ENCODE data around the gene AOAH.
A peak's percentile ranks its signal among the peaks of the same experiment; 100 is the strongest.
"Not testable (repeated sequence)": the region's sequence is repeated elsewhere in the genome, so short reads cannot be mapped to it uniquely, and the experiment has no call there.

The AOAH gene

DNA sequence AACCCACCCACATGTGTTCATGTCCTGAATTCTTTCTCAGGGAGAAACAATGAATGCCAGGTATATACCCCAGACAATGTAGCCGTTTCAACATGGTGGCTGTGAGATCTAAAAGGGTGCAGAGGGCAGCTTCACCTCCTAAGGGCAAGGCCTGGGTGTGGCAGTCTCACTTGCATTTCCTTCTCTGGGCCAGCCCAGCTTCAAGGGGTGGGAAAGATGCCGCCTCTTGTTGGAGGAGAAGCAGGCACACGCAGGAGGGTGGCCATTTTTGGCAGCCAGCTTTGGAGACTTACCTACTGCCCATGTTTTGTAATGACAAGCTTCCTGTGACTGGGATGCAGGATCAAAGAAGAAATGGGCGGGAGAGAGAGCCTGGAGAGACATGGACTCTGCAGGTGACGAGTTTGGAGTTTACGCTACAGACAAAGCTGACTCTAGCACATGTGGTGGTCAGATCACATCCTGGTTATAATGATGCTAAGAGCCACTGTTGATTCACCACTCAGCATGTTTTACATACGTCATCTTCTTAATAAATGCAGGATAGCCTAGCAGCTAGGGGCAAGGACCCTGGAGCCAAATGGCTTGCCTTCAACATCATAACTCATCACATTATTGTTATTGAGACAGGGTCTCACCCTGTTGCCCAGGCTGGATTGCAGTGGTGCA is 218.0 kb downstream of the AOAH start:
- TF ChIP-seq, protein P1, sequence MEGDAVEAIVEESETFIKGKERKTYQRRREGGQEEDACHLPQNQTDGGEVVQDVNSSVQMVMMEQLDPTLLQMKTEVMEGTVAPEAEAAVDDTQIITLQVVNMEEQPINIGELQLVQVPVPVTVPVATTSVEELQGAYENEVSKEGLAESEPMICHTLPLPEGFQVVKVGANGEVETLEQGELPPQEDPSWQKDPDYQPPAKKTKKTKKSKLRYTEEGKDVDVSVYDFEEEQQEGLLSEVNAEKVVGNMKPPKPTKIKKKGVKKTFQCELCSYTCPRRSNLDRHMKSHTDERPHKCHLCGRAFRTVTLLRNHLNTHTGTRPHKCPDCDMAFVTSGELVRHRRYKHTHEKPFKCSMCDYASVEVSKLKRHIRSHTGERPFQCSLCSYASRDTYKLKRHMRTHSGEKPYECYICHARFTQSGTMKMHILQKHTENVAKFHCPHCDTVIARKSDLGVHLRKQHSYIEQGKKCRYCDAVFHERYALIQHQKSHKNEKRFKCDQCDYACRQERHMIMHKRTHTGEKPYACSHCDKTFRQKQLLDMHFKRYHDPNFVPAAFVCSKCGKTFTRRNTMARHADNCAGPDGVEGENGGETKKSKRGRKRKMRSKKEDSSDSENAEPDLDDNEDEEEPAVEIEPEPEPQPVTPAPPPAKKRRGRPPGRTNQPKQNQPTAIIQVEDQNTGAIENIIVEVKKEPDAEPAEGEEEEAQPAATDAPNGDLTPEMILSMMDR (IDR thresholded peaks at IDR 0.05; ENCODE audit: low read depth, low read length): no peak
- H3K4me3 ChIP-seq (replicated peaks in 1 of 2; ENCODE audit: low read depth in 2 of 2, low read length in 2 of 2): no peak overlapping the region
- no peak for DNase-seq (ENCODE audit: low read depth in 2 of 2)

- DNase-seq (ENCODE audit: low read depth in 2 of 2); H3K4me3 ChIP-seq (replicated peaks in 1 of 2; ENCODE audit: low read depth in 2 of 2, low read length in 2 of 2): not testable (repeated sequence)
Measured at GRCh38 chr7:36504617-36505016, 219.7 kb downstream of the AOAH start.

GRCh38 chr7:36504216-36504615 is 220.1 kb downstream of the AOAH start:
- DNase-seq (ENCODE audit: low read depth in 2 of 2); H3K4me3 ChIP-seq (replicated peaks in 1 of 2; ENCODE audit: low read depth in 2 of 2, low read length in 2 of 2): not testable (repeated sequence)

DNA sequence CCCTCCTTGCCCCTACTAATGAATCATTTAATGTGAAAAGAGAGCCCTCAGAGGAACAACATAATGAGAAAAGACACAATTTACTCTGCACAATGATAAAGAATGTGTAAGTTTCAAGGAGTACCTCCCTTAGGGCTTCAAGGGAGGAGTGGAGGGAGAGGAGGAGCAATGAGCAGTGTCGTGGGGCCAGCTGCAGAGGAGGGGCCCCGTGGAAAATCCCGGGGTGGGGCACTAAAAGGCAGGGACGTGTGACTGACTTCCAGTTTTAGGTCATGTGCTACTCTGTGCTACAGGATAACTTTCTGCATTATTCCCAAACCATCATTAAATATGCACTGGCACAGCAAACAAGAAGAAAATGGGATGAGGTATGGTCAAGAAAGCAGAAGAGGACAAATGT is 226.5 kb downstream of the AOAH start:
- TF ChIP-seq, protein P1 (IDR thresholded peaks at IDR 0.05; ENCODE audit: low read depth, low read length): no peak

DNA sequence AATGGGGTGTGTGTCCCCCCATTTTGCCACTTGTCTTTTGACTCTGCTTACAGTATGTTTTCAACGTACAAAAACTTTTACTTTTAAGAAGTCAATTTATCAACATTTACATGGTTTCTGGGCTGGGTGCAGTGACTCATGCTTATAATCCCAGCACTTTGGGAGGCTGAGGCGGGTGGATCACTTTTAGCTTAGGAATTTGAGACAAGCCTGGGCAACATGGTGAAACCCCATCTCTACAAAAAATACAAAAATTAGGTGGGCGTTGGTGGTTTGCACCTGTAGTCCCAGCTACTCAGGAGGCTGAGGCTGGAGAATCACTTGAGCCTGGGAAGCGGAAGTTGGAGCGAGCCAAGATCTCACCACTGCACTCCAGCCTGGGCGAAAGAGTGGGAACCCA is 227.1 kb downstream of the AOAH start:
- DNase-seq (ENCODE audit: low read depth in 2 of 2); H3K4me3 ChIP-seq (replicated peaks in 1 of 2; ENCODE audit: low read depth in 2 of 2, low read length in 2 of 2): not testable (repeated sequence)

More for the DNA sequence above, 226.5 kb downstream of the AOAH start:
- H3K4me3 ChIP-seq (replicated peaks in 1 of 2; ENCODE audit: low read depth in 2 of 2, low read length in 2 of 2): no peak overlapping the region
- no peak for DNase-seq (ENCODE audit: low read depth in 2 of 2)

GRCh38 chr7:36496576-36496975 is 227.7 kb downstream of the AOAH start:
- TF ChIP-seq, protein P1 (IDR thresholded peaks at IDR 0.05; ENCODE audit: low read depth, low read length): no peak

GRCh38 chr7:36491317-36491716 is 233.0 kb downstream of the AOAH start:
- TF ChIP-seq, protein P1 (IDR thresholded peaks at IDR 0.05; ENCODE audit: low read depth, low read length): no peak
- H3K4me3 ChIP-seq (replicated peaks in 1 of 2; ENCODE audit: low read depth in 2 of 2, low read length in 2 of 2): no peak overlapping the region

More at GRCh38 chr7:36496576-36496975, 227.7 kb downstream of the AOAH start:
- no peak for DNase-seq (ENCODE audit: low read depth in 2 of 2)
- no peak overlapping the region for H3K4me3 ChIP-seq (replicated peaks in 1 of 2; ENCODE audit: low read depth in 2 of 2, low read length in 2 of 2)

DNA sequence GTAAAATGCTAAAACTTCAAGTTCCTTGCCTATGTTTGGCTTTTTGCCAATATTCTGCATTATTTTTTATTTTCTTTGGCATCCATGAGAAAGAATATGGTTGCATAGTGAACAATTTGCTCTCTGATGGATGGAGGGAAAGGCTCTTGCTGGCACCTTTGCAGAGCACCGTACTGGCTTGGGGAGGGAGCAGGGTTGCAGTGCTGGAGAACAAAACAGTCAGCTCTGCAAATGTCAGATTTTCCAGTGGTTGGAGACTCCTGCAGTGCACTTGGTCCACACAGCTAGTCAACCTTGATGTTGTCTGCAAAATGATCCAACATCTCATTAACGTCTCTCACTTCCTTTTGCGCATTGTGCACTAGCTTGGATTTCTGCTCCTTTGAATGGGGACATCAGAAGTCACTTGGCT is 233.9 kb downstream of the AOAH start:
- TF ChIP-seq, protein P1 (IDR thresholded peaks at IDR 0.05; ENCODE audit: low read depth, low read length): no peak
- DNase-seq (ENCODE audit: low read depth in 2 of 2): peak; percentile 12 to 13
- H3K4me3 ChIP-seq (replicated peaks in 1 of 2; ENCODE audit: low read depth in 2 of 2, low read length in 2 of 2): no peak overlapping the region

More at GRCh38 chr7:36491317-36491716, 233.0 kb downstream of the AOAH start:
- DNase-seq (ENCODE audit: low read depth in 2 of 2): no peak

DNA sequence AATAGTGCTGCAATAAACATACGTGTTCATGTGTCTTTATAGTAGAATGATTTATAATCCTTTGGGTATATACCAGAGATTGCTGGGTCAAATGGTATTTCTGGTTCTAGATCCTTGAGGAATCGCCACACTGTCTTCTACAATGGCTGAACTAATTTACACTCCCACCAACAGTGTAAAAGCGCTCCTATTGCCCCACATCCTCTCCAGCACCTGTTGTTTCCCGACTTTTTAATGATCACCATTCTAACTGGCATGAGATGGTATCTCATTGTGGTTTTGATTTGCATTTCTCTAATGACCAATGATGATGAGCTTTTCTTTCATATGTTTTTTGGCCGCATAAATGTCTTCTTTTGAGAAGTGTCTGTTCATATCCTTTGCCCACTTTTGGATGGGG is 235.6 kb downstream of the AOAH start:
- not testable (repeated sequence) for DNase-seq (ENCODE audit: low read depth in 2 of 2); H3K4me3 ChIP-seq (replicated peaks in 1 of 2; ENCODE audit: low read depth in 2 of 2, low read length in 2 of 2)

All from cardiac fibroblast (primary cell).